HG03159 (cell line): ENCODE data around the gene CREBL2.

Experiments used
- ATAC-seq: cut with Tn5 transposase; IDR thresholded peaks from one replicate; pipeline ENCODE4 v1.9.1; 2021; ENCODE audit warnings: mild to moderate bottlenecking, moderate library complexity; ENCODE audit not compliant: unreplicated experiment

The CREBL2 gene

DNA sequence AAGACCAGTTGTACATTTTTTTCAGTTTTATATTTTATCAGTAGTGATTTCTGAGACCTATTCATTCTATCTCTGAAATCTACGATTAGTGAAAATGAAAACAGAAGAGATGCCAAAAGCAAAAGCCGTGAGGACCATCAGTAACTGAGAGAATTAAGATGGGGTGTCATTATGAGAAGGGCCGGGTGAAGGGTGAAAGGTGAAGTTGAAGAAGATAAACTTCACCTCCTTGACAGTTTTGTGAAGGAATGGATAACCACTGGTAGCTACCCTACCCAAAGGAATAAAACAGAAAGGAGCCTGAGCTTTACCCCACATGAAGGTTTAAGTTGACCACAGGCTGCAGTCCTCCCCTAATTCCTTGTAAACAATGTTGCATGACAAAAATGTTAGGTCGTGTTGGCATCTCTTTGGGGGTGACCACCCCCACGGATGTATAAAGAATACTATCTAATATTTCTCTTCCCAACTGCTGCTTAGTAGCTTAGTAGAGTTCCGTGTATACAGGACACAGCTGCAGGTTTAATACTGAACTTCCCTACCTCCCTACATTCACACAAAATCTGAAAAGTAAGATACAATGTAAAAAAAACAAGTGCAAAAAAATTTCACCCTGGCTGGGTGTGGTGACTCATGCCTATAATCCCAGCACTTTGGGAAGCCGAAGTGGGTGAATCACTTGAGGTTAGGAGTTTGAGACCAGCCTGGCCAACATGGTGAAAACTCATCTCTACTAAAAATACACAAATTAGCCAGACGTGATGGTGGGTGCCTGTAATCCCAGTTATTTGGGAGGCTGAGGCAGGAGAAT, 60.4 kb downstream of the CREBL2 start:
- ATAC-seq, result no peak

DNA sequence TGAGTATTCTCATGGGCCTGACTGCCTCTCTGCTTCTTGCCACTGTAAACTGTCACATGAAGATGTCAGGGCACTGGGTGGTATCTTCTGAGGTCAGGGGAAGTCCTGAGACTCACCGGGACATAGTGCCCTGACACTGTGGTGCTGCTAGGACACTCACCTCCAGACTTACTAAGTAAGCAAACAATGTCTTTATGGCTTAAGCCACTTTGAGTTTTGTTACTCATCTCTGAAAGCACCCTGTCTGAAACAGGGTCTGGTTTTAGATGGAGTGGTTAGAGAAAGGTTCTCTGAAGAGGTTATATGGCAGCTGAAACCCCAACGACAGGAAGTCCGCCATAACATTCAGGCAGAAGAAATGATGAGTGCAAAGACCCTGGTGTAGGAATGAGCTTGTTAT, 61.6 kb downstream of the CREBL2 start:
- no peak for ATAC-seq

DNA sequence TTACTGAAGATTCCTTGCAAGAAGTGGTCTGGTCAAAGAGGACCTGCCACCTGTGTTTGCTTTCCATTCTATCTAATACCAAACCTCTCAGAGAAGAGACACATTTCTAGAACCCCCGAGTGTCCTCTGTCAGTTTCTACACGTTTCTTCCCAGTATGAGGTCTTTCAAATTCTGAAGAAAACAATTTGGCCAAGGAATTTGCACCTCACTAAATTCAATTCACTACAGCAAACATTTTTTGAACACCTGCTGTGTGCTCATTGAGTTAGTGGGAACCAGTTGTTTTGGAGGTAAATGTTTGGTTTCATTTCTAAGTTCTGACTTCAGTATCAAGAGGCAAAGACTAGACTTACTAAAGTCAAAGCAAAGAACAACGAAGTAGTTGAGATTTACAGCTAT, 64.9 kb downstream of the CREBL2 start:
- no peak for ATAC-seq

DNA sequence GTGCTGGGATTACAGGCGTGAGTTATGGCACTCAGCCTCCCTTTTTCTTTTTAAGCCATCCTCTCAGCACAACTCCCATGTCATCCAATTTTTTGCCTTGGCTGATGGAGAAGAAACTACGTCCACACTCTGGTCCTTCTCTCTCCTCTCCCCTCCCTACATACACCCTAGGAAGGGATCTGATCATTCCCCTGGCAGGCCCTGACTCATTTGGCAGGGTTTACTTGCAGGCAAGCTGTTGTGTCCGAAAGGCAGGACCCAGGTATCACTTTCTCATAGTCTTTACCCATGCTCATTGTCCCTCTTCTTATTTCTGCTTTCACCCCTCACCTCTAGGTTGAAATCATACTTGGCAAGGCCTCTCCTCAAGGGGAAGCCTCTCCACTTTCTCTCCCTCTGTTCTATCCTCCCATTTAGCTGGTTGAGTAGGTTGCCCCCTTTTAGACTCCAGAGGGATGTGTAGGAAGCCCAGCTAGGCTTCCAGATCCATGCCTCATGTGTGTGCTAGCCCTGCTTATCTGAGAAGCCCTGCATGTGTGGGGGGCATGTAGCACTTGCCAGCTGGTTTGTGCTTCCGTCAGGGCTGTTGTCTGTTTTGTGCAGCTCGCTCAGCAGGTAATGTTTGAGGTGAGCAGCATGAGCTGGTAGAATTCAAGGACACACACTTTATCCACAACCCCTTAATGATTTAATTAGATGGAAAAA, 69.5 kb downstream of the CREBL2 start:
- ATAC-seq, result no peak

DNA sequence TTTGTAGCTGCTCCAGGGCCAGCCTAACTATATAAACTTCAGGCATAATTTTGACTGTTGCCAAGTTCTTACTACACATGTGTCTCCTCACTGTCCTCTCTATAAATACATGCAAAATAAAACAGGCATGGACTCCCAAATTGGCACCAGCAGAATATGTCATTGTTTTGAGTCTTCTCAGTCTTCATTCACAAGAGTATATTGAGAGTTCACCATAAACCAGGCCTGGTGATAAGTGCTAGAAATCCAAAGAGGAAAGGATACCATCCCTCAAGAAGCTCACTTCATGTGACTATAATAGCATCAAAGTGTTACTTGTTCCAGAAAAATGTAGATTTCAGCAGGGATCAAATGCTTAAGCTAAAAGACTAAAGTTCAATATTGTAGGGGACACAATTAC, 70.6 kb downstream of the CREBL2 start:
- ATAC-seq, result no peak

DNA sequence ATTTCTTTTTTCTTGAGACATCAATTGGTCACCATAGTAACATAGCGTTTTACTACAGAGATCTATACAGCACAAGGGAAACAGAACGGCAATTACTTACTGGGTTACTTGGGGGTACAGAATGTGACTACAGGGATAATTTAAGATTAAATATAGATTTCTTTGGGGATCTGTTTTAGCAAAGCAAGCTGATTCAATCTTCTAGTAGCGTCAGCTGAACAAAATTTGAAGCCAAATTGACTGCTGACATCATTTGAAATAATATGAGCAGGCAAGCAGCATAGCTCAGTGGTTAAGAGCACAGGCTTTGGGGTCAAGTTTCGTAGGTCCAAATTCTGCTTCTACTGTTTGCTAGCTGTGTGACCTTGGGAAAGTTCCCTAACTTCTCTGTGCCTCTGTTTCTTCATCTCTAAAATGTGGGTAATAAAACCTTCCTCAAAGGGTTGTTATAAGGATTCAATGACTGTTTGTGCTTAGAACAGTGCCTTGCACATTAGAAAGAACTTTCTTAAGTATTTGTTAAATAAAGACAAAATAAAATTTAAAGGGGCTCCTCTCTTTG, 71.5 kb downstream of the CREBL2 start:
- ATAC-seq, result no peak

GRCh38 chr12:12683725-12684124, 72.0 kb downstream of the CREBL2 start:
- ATAC-seq, result no peak

DNA sequence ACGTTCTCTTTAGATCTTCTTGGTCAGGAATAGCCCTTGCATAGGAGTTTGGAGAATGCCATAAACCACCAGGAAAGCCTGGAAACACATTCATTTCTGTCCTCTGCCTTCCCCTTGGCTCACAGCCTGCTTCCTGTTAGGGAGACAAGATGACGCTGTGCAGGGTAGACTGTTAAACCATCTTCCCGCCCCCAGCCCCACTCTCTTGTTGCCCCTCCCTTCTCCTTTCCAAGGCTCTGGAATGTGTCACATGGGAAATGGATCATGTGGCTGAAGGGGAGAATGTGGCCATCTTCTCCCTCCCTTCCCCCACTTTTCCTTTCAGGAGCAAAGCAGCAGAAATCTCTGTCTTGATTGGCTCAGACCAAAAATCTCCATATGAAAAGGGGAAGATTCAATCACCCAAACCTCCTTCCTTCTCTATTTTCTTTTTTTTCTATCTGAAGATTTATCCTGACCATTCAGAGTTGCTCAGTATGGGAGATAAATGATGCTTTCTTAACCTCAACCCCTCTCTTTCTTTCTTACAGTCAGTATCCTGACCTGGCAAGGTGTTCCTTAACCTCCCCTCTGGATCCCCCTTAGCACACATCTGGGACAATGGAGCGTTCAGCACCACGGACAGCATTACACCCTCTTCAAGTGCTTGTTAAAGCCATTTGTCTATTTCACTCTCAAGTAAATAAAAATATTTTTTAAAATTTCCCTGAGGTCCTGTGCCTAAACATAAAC, 72.9 kb downstream of the CREBL2 start:
- no peak for ATAC-seq

DNA sequence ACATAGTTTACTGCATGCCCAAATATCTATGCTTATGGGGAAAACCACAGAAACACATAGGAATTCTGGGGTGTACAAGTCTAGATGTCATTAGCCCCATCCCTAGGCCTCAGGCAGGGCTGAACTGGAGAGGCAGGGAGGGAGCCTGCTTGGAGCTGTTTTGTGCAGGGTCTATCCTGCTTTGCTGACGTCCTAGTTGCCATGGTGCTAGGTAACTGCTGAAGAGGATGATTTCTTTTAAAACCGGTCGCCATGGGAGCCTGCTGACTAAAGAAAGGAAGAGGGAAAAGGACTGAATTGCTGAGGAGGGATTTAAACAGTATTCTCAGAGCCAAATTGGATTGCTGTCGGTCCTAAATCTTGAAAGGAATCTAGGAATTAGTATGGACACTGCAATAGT, 73.6 kb downstream of the CREBL2 start:
- no peak for ATAC-seq

- ATAC-seq, result no peak
These were observed 74.8 kb downstream of the CREBL2 start for GRCh38 chr12:12686472-12686871.

DNA sequence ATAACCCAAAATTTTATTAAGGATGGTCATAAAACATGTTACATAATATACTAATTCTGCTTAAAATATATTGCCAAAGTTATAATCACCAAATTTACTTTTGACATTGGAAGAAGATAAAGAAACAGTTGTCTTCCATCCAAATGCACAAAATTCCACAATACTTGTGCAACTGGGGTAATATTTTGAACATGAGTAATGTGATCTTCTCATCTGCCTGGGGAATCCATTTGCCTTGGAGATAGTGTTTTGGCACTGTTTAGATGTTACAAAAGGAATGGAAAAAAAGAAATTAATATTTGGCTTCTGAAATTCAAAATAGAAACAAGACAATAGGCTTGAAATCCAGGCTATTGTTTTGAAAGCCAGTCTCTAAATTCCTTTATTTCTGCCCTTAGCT, 75.2 kb downstream of the CREBL2 start:
- no peak for ATAC-seq

DNA sequence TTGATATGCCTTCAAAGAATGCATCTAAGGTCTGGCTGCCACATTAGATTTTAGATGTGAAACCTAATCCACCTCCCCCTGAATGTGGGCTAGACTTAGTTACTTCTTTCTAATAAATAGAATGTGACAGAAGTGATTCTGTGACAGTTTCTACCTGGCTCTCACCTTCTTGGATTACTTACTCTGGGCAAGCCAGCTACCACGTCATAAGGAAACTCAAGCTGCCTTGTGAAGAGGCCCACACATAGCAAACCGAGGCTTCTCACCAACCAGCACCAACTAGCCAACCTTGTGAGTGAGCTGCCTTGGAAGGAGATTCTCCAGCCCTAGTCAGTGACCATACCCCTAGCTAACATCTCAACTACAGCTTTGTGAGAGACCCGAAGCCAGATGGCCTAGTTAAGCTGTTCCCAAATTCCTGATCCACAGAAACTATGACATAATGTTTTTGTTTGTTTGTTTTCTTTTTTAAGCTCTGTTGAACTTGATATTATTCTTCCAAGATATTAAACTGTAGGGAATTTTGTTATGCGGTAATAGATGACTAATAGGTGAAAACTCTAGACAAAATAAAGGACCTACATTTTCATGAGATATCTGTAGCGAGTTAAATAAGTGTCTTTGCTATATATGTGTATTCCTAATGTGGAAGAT, 78.1 kb downstream of the CREBL2 start:
- no peak for ATAC-seq

DNA sequence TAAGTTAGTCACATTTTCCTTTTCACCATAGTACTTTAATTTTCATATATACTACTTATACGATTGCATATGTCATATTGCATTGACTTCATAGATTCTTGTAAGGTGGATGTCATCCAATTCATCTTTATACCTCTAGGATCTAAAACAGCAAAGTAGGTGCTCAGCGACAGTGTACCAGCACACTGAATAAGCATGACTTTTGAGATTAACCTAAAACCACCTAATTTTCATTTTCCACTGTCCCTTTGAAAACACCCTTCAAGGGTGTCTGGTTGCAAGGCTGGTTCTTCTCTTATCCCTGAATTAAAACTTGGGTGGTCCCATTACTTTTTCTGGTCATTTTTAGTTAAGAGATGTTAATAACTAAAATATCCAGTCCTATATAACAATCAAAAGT, 79.9 kb downstream of the CREBL2 start:
- ATAC-seq, result no peak

- no peak for ATAC-seq
These were observed 81.5 kb downstream of the CREBL2 start for GRCh38 chr12:12693111-12693671.
